HTERT RPE-1 (cell line): ENCODE data around the gene ZRANB1.

Source experiments
- in situ Hi-C: fragments of 300-500 bp; cut with MboI; formaldehyde crosslinking; loops from 4 replicates; pipeline ENCODE4 v1.14.3; 2020; ENCODE audit warnings: low sequenced_read_pairs

Gene ZRANB1

DNA sequence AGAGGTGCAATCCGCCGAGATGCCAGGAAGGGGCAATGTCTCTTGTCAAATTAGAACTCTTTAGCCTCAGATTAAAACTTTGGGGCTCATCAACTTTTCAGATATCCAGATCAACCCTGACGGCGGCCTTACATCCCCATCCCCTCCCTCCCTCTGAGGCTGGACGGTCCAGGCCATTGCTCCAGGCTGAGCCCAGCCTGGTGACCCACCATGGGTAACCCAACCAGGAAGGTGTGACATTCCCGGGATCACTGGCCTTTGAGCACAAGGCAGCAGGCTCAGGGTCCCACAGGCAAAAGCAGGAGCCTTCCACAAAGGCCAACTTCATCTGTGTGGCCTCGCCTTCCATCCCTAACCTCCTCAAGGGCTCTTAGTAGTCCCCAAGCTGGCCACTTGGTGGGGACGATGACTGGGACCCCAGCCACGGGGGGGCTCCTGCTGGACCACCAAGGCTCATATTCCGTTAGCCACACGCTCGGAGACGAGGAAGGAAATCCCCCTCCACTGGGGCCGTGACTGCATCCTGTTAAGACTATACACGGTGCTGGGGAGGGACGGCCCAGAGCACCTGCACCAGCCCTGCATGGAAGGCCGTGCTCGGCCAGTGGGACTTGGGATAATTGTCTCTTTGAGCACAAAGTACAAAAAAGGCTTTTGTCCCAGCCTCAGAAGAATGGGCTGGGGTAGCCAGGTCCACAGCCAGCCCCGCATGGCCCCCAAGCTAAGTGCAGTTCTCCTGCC lies 62.8 kb downstream of the ZRANB1 start:
- in situ Hi-C loops: no loop called here

DNA sequence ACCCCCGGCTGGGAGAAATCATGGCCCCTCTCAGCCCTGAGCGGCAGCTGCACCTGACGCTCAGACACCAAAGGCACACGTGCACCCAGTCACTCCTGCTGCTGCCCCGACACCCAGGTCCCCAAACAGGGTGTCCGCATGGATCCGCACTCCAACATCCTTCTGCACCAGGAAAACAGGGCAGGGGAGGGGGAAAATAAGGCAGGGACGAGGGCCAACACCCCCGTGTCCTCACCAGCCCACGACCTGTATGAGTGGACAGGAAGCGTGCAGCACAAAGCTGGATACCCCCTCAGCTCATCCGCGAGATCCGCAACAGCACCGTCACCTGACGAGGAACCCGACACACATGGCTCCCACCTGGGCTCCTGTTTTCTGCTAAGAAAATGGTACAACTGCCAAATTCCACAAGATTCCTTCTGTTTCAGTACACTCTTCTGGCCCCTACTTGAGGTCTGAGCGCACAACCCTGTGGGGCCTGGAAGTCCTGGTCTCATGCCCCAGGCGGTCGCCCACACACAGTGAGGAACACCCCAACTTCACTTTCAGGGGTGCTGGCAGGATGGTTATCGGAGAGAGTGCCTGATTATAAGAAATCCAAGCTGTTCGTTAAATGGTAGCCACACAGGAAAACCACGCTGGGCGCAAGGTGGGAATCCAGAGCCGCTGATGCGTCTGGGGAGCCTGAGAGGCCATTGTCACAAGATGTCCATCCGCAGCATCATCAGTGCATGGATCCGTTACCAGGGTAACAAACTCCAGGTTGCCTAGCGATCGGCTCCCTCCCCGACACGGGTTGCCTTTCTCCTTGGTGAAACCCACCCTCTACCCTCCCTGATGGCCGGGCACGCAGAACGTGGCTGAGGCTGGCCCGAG lies 63.6 kb downstream of the ZRANB1 start:
- in situ Hi-C loops: no loop called here

DNA sequence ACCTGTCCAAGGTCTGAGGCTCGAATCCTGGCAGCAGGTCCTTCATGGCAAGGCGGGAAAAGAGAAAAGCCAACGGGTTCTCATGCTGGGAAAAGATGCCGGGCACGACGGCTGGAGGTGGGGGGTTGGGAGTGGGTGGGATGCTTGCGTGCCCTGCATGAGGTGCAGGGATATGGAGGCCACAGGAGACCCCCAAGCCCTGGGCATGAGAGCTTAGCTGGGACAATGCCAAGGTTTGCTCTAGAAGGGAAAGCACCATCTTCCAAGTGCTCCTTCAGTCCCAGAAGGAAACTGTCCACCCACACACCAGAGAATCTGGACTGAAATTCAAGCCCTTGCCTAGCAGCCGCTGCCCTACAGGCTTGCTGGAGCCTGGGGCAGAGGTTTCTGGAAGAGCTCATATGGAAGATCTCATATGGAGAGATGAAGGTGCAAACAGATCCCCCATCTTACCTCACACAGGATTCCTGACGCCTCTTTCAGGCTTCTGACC lies 64.3 kb downstream of the ZRANB1 start:
- in situ Hi-C loops: no loop called here

DNA sequence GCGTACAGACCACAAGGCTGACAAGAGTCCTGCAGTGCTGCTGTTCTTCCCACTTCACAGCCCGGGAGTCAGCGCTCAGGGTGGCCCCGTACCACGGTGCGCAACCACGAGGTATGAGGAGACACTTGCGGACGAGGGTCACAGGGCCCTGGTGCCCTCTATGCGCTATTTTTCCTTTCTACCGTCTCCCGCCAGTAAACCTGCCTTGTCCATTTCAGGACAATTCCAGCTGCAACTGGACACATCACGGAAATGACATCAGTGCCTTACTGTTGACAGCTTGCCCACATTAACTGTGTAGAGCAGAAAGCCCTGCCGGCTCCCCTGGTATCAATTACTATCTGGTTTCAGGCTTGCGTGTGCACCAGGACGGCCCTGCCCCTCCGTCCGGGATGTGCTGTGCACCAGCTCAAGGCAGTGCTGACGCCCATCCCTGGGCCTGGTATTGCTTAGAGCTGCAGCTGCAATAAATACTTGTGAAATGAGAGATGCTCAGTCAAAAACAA lies 65.1 kb downstream of the ZRANB1 start:
- in situ Hi-C loops: no loop called here

DNA sequence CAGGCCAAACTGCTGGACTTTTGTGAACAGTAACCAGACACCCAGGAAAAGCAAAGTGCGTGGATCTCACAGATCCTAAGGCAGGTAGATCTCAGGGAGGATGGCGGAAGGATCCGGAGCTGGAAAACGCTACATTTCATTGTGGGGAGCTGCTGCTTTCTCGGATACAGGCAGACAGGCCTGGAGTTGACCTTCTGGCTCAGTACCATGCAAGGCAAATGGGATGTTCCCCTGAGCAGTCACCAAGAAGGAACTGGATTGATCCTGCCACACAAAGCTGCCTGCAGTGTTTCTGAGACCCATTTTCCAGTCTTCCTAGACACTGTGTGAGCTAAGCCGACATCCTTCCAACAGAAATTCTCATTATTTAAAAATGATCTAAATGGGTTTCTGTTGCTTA lies 65.5 kb downstream of the ZRANB1 start:
- in situ Hi-C loops: no loop called here

DNA sequence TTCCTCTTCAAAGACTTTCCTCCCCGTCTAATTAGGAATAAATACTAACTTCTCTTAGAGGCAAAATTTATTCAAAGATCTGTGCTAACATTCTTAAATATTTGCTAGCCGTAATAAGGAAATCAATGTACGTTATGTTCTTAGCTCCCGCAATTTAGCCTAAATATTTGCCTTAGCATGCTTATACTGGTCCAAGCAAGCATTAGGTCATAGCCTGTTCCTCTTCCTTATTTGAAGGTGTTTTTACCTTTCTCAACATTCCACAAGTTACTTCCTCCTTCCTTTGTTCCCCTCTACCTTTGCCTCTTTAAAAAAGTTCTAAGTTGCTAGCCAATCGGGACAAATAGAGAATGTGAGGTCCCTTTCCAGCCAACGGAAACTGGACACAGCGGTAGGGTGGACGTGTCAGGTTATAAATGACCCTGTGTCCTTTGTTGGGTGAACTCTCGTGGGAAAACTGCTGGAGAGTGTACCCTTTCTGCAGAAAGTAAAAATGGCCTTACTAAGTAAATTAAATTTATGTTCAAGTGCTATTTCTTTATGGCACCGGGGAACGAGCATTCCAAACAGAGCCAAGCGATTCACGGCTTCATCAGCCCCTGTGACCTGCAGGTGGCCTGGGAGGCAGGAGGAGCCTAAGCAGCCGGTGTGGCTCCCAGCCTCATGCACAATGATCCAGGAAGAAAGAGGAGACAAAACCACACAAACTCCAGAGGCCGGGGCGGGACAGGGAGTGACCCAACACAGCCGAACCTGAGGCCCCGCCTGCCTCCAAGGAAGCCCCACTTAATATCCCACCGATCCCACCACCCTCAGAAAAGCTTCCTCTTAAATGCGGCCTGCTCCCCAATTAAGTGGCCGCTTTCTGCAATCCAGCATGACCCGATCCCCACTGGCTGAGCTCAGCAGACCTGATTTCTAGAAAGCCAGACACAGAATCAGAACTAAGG lies 67.0 kb downstream of the ZRANB1 start:
- in situ Hi-C loops: no loop called here

DNA sequence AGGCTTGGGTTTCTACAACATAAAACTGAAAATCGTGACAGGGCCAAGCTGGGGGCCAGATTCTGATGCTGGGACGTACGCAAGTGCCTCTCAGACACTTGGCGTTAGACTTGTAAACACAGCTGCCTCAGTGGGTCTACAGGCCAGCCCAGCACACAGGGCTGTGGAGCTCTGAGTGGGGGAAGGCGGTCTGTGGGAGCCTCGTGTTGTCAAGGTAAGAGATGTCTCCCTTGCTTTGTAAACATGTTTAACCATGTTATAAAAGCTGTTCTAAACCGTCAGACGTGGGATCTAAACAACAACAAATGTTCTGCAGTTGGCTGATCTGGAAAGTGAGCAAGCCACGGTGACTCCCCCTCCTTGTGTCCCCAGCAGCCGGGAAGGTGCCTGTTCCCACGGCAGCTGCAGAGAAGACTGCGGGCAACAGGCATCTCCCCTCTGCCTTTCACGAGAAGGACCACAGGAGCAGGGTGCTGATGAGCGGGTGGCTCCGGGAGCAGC lies 67.8 kb downstream of the ZRANB1 start:
- in situ Hi-C loops: no loop called here

DNA sequence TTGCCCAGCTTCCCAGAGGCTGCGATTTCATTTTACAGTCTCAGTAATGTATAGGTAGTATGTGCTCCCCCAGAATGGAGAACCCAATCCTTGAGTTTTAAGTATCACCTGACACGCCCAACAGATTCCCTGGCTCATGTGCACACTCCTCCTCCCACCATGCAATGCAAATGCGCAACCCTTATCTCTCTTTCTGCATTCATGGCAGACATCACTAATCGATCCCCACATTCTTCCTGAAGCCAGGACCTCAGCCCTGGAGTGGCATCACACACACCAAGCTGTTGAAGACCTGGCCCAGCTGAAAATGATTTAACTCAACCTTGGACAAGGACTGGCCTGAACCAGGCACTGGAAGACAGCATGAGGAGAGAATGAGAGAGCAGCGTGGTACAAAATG lies 68.4 kb downstream of the ZRANB1 start:
- in situ Hi-C loops: no loop called here

DNA sequence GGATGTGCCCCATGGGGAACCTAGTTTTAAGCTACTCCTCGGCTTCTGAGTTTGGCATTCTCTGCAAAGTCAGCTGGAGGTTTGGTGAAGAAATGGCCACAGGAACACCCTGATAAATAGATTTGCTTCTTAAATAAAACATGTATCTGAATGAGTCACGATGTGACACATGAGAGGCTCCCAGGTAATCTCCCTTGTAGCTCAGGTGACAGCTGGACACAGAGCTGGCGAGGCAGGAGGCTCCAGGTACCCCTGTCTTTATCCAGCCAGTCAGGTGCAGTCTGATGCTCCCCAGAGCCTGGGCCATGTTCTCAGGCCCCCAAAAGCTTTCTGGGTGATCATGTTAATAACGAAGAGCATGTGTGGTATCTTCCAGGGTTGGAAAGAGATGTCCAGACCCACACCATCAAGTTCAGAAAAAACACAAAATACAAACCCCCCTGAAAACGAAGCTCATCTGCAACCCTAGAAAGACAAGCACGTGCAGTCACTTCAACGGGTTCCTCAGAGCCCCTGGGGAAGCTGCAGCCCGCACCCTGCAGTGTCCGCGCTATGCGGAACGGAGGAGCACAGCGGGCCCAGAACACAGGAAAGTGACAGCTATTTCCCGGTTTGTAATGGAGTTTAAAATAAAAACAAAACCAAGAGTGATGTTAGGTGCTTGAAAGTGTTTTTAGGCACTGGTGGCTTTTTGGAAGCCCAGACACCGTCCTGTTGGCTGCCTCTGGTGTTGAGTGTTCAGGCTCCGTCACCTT lies 69.4 kb downstream of the ZRANB1 start:
- in situ Hi-C loops: no loop called here

DNA sequence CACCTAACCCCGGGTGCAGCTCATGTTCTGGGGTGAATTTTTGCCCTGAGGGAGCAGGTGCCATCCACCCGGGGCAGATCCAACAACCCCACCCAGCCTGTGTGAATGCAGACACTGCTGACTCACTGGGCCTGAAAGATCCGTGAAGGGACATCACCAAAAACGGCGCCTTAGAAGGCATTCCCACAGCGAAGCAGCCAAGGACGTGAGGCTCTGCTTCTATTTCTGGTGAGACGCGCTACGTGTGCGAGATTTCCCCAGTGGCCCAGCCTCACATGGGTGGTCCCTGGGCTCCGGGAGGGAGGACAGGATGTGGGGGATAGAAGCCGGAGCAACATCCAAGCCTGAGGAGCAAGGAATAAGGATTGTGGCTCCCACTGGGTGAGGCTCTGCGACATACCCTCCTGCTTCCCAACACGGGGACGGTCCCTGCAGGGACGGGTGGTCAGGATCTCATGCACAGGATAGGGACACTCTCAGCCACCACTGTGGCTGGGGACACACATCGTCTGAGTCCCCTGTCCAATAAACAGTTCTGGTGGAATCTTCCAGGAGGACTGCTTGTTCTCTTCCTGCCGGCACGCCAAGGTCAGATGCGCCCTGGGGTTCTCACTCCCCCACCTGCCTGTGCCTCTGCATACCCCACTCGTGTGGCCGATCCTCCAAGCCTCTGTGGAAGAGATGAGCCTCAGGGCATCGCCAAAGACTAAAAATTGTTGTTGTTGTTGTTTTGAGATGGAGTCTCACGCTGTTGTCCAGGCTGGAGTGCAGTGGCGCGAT lies 70.2 kb downstream of the ZRANB1 start:
- in situ Hi-C loops: no loop called here

DNA sequence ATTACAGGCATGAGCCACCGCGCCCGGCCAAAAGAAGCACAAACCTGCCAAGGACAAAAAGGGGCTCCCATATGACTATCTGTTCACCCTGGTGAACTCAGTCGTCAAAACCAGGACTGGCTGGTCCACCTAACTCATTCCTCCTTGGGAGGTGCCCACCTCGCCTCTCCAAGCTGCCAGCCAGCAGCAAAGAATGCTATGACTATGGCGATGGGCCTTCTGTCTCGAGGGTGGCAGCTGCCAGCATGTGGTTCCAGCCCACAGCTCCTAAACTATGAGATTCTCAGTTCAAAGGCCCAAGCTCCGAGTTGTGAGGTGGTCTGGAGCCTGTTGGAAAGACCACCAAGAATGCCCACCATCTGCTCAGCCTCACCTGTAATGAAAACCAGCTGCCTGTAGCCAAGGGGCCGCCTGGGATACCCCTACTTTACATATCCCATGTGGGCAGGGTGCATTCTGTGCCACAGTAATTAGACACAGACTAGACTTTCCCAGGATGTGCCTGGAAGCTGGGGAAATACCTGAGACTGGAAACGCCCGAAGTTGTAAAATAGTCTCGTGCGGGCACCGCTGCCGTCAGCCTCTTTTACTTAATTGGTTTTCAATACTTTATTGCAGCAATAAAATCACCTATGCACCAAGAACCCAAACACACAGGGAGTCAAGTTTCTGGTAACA lies 71.1 kb downstream of the ZRANB1 start:
- in situ Hi-C loops: no loop called here

DNA sequence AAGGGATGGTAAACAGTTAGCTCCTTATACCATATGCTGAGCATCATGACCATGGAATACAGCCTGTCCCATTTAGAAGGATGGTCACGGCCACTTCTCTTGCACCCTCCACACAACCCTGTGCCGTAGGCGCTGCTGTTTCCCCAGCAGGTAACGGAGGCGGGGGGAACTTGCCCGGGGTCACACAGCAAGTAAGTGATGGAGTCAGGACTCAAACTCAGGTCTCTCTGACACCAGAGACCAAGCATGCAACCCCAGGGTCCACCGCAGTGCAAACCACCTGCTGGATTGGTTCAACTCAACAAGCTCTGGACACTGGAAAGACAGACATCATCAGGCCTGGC lies 71.6 kb downstream of the ZRANB1 start:
- in situ Hi-C loops: no loop called here

DNA sequence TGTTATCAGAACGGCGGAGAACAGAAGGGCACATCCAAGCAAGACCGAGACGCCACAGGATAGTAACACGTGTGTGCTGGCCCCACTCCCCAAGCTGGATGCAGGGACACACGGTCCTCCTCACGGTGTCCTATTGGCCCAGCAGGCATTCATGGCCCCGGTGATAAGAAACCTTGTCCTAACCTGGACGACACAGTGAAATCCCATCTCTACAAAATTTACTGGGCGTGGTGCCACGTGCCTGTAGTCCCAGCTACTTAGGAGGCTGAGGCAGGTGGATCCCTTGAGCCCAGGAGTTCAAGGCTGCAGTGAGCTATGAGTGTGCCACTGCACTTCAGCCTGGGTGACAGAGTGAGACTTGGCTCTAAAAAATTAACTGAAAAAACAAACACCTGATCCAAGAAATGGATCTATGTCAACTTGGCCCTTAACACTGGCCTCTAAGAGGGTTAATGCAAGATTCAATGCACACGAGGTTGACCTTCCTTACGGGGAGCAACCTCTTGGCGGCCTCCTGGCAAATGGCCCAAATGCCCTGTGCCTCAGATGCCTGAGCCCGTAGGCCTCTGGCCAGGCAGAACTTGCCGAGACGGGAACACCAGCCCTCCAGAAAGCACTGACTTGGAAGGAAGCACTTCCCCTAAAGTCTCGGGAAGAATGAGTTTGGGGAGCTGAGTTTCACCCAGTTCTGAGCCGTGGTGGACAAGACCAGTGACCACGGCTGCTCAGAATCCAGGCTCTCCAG lies 72.3 kb downstream of the ZRANB1 start:
- in situ Hi-C loops: no loop called here

DNA sequence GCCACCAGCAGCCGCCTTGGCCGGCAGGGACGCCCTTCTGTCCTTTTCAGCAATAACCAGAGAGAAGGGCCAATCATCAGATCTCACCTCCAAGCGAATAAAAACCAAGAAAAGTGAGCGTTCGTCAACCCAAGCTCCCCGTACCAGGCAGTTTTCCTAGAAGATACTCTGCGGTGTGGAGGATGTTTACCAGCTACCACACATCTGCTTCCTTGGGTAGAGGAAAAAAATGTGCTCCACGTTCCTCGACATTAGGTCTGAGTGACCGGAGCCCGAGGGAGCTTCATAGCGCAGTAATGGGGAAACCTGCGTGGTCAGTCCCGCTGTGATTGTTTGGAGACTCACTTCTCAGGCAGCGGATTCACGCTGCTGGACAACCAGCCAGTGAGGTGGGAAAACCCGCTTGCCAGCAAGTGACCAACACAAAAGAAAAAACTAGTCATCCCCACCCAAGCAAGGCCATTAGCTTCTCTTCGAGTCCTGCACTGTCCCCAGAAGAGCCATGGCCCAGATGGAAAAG lies 73.0 kb downstream of the ZRANB1 start:
- in situ Hi-C loops: no loop called here

DNA sequence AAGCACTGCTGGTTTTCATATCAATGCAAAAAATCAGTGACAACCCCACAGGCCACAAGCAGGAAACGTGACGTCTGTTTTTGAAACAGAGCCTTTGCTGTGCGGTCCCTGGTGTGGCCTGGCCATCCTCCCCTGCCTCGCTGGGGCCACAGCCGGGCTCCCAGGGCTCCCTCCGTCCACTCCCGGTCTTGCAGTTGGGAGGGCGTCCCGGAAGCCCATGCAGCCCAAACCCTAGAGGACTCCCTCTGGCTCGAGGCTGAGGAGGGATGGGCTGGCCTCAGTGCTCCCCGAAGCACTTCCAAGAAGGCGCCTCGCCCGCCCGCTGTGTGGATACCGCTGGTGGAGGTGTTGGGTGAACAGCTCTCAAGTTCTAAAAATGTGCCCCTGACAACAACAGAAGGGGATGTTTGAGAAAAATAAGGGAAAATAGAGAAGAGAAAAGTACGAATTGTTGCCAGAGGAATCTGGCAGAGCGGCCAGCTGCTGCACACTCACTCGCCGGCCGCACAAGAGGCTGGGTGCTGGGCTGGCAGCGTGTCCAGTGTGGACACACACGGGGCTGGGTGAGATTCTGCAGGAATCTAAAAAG lies 73.5 kb downstream of the ZRANB1 start:
- in situ Hi-C loops: no loop called here

DNA sequence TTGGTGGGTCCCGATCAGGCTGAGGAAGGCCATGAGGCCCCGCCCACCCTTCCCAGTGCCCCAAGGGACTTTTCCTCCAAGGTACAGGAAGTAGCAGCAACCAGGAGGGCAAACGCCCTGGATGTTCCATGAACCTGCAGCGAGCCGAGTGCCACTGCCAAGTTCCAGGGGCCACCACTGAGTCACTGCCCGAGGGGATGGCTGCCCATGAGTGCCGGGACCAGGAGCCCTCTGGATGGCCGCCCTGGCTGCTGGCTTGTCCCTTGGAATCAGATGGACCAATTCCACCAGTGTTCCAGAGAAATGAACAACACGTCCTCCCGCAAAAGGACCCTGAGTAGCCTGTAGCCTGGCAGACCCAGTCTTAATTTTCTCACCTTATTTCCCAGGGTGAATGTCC lies 74.2 kb downstream of the ZRANB1 start:
- in situ Hi-C loops: no loop called here

DNA sequence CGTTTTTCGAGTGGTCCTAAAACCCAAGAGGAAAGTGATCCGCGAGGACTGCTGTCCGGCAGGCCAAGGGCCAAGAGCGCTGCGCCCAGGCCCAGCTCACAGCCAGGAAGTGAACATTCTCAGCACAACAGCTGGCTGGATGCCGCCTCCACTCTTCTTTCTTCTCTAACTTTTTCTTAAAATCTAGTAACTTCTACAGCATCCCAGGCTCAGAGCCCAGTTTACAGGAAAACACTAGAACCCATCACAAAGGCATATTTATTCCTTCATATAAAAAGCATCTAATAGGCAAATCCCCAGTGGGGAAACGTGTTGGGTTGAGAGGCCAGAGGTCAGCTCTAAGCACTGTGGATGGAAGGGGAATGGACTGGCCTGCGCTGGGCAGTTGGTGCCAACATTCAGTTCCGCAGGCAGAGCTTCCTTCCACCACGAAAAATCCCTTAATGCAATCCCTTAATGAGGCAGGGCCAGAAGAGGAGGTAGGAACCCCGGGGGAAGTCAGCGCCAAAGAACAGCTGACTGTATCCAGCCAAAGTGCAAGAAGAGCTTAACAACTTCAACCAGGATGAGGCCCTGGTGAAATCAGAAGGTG lies 74.8 kb downstream of the ZRANB1 start:
- in situ Hi-C loops: no loop called here
